HG02588 (cell line): Measurements from ENCODE around the gene MEGF11.
A peak's percentile ranks its signal among the peaks of the same experiment; 100 is the strongest.

Source experiments
- ATAC-seq: cut with Tn5 transposase; IDR thresholded peaks from one replicate; pipeline ENCODE4 v1.9.1; 2021; ENCODE audit warnings: mild to moderate bottlenecking, moderate library complexity; ENCODE audit not compliant: unreplicated experiment

Gene MEGF11

DNA sequence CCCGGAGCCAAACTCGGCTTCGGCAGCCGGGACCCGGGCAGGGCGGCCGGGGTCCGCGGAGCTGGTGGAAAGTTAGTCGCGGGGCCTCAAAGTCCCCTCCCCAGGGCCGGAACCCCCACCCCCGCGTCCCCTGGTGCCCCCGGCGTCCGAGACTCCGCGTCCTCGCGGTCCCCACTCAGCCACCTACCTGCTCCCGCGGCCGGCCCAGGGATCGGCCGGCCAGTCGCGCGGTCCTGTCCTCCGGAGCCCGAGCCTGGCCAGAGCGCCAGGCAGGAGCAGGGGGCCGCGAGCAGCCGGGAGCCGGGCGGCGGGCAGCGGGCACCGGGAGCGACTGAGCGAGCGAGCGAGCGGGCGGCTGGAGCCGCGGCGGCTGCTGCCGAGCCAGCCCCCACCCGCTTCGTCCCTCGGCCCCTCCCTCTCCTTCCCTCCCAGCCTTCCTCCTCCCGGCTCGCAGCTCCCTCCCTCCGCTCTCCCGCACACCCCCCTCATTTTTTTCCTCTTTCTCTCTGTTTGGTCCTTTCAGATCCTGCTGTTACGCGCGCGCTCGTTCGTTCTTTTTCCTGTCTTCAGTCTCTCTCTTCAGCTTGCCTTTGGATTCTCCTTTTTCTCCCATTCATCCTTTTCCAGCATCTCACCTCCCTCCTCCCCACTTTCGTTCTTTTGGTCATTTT lies at the start of gene MEGF11:
Gene MEGF11 (minus strand): TSS at position 333 of the 671 bp plus-strand sequence. CDS start 125,347 bp downstream, outside the sequence.
- no peak for ATAC-seq

DNA sequence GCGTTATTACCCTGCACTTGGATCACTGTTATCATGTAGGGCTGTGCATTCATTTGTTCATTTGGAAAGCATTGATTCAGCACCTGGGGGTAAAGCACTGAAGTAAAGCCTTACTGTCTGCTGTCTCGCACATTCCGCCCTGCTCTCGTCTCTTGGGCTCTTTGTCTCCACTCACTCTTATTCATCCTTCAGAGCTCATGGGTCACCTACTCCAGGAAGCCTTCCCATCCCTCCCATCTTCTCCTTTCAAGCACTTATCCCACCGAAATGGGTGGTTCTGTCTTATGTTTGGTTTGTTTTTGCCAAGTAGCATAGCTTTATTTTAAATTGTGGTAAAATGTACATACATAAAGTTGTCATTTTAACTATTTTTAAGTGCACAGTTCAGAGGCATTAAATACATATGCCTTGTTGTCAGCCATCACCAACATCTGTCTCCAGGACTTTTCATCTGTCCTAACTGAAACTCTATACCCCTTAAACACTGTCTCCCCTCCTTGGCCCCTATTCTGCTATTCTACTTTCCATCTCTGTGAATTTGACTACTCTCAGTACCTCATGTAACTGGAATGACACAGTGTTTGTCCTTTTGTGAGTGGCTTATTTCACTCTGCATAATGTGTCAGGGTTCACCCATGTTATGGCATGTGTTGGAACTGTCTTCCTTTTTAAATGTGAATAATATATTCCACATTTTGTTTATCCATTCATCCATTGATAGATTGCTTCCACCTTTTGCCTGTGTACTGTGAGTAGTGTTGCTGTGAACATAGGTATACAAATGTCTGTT lies 49.1 kb upstream of the MEGF11 start:
- ATAC-seq = no peak

DNA sequence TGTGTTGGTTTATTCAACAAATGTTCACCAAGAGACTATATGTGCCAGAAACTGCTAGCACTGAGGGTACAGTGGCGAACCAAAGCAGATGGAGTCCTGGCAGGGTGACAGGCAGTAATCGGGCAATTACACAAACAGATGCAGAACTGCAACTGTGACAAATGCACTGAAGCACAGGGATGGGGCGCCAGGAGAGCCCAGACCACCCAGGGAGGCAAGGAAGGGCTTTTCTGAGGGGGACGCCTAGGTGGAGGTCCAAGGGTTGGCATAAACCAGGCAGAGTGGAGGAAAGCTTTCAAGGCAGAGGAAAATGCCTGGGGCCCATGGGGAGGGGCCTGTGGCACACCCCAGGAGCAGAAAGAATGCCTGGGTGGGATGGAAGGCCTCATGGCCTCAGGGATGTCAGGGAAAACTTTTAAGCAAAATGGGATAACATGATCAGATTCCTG lies 45.3 kb upstream of the MEGF11 start:
- ATAC-seq = no peak

DNA sequence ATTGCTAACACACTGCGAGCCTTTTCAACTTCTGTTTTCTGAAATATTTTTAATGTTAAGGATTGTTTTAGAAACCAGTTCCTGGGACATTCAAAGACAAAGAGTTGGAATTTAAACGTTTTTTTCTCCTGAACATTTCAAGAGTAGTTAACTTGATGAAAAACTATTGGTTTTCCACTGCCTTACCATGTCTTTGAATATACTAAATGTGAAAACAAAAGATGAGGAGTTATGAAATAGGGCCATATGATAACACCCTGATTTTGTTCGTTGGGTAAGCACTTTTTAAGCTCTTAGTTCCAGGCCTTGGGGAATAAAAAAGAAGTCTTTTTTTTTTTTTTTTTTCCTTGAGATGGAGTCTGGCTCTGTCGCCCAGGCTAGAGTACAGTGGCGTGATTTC lies 42.6 kb upstream of the MEGF11 start:
- ATAC-seq = no peak

DNA sequence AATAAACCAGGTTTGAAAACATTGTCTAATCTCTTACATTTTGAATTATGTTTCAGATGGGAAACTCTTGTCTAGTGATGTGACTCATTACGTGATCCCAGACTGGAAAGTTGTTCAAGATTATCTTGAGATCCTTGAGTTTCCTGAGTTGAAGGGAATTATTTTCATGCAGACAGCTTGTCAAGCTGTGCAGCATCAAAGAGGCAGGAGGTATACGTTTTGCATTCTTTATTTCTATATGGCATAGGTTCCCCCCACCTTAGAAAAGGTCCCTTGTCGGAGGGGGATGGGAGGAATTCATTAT lies 41.3 kb upstream of the MEGF11 start:
- ATAC-seq = no peak

DNA sequence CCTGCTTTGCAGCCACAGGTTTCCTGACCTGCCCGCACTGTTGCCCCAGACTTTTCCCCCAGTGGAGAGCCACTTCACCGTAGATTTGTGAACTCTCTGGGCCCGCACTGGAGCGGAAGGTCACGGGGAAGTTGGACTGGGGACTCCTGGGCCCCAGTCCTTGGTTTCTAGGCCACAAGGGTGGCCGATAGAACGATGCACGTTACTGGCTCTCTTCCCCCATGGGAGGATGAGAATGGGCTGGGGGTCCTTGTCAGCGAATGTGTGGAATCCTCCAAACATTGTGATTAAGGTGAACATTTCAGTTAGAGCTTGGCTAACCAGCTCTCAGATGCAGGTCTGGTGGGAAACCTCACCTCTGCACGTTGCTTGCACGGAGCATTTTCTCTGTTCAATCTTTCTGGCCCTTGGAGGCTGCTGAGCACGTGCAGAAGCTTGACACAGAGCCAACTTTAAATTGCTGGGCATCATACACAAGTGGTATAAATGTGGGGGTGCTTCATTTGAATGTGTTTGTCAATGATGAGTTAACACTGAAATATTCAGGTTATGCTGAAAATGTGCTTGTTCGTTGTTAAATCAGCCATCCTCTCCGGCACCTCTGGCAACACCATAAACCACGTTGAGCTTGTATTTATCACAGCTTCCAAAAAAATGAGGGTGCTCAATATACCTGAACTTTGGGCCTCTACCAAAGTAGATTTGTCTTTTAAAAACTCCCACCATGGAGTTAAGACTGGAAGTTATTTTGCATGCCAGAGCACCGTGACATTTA lies 40.8 kb upstream of the MEGF11 start:
- peak; percentile 5 for ATAC-seq

DNA sequence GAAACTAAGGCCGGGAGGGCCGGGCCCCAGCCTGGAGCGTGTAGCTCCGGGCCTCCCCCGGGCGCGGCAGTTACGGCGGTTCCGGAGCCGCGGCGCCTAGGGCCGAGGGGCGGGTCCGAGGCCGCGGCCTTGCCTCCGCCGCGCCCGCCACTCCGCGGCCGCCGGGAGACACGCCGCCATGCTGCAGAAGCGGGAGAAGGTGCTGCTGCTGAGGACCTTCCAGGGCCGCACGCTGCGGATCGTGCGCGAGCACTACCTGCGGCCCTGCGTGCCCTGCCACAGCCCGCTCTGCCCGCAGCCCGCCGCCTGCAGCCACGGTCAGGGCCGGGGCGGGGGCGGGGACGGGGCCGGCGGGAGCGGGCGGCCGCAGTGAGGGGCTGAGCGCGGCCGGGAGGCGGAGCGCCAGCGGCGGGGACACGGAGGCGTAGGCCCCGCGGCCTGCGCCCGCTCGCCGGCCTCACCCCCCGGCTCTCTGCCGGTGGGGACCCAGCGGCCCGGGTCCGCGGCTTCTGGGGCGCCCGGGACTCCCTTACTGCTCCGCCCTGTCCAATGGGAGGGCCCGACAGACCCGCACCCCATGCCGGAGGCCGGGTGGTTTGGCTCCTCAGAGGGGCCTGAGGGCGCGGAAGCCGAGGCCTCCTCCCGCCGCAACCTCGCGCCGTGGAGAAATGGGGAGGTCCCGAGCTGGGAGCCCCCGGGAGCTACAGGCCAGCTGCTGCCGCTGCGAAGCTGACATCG lies 40.0 kb upstream of the MEGF11 start, which contains the start of gene DIS3L:
Gene DIS3L (plus strand): TSS at position 150 of the 738 bp plus-strand sequence. CDS start 29 bp downstream, at position 179.
- ATAC-seq = peak; percentile 65

DNA sequence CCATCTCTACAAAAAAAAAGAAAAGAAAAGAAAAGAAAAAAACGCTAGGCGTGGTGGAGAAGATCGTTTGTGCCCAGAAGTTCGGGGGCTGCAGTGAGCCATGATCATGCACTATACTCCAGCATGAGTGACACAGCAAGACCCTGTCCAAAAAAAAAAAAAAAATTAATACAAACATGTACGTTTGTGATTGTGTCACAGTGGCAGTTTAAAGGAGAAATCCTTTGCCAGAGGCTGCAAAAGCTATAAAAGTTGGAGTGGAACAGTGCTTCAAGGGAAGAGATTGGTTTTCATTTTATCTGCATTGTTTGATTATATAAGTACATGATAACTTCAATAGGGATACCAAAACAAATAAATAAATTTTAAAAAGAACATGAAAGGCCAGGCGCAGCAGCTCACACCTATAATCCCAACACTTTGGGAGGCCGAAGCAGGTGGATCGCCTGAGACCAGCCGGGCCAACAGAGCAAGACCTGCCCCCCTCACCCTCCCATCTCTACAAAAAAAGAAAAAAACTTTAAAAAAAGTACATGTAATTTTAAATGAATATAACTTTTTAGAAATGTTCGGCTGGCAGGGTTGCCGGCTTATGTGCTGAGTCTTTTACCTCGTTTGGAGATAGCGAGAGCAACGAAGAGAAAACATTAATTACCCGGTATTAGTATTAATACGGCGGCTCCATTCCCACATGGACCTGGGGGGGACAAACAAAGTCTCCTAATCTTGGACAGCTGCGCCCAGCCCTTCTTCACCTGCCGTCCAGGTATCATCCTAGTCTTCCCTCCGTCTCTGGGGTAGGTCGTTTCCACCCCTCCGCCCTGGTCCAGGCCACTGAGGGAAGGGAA lies 39.2 kb upstream of the MEGF11 start:
- no peak for ATAC-seq

DNA sequence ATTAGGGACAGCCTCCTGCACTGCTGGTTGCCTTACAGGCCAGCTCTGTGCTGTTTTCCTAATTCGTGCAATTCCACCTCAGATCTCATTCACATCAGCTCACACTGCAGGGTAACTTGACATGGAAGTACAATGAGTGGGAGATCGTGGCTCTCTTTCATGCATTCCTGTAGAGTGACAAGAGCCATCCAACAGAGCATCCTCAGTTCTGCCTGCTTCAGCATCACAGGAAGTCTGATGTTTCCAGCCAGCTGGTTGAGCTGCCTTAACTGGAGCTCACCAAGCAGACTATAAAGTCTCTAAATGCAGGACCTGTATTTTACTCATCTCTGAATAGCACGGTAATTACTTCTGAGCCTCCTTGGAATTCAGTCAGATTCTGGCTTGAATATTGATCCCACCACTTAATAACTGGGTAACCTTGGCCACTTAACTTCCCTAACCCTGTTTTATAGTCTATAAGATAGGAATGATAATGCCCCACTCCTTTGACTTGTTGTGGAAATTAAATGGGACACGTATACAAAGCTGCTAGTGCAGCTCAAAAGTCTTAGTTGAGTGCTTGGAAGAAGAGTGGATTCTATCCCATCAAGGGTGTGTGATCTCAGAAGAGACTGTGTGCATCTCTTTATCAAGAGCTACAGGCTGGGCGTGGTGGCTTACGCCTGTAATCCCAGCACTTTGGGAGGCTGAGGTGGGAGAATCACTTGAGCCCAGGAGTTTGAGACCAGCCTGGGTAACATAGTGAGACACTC lies 38.4 kb upstream of the MEGF11 start:
- ATAC-seq = no peak

DNA sequence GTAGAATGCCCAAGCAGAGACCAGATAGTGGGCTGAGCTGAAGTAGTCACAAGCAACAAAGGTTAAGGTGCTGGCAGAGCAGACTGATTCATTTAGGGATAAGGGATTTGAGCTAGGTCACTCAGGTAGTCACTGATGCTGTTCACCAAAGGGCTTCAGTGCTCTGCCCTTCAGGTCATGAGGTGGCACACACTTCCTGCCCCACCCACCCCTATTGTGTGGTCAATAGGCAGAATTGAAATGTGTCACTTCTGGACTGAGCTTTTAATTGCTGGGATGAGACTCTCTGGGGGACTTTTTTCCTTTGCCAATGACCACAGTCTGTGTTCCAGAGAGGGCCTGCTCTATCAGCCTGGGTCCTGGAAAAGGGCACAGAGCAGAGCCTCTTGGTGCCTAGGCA lies 37.0 kb upstream of the MEGF11 start:
- ATAC-seq = no peak

DNA sequence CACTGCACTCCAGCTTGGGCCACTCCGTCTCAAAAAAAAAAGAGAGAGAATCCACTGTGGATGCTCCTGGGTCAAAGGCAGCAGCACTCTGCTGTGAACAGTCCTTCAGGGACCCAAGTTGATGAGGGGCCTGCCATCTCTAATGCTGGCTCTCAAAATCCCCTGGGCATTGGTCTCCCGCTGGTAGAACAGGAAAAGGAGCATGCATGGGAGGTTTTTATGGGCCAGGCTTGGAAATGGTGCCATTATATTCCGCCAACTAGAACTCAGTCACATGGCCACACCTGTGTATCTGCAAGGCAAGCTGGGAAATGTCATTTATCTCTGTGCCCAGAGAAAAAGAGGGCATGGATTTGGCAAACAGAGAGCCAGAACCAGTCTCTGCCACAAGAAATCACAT lies 36.5 kb upstream of the MEGF11 start:
- no peak for ATAC-seq

DNA sequence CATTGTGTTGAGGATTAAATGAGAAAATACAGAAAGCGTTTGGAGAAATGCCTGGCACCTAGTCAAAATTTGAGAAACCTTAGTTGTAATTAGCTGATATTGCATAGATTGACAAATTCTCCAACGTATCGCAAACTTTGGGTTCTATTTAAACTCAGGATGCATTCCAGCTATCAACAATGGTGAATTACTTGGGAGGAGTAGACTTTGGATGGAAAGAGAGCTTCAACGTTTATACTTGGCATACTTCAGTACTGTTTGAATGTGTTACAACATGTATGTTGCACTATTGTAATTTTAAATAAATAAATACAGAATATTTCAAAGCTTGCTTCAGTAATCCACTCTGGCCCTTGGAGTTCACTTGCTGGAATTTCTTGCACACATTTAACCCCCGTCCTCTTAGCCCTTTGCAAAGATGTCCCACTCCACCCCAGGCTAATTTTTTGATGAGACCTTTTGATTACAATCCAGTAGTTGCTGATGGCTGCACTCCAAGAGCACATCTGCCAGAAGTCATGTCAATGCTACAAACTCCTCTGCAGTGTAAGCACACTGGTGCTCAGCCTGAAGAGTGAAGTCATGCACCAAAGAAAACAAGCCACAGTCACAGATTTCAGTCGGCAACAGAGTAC lies 35.1 kb upstream of the MEGF11 start:
- no peak for ATAC-seq

DNA sequence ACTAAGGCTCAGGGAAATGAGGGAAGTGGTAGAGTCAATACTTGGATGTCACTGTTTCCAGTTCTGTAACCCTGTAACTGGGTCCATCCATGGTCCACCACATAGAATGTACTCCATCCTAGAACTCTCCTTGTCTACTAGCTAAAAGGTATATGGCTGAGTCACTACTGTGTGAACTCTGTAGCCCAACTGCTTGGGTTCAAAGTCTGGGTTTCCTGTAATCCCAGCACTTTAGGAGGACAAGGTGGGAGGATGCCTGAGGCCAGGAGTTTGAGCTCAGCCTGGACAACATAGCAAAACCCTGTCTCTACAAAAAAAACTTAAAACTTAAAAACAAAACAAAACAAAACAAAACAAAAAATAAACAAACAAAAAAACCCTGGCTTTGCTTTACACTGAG lies 34.5 kb upstream of the MEGF11 start:
- ATAC-seq = no peak

DNA sequence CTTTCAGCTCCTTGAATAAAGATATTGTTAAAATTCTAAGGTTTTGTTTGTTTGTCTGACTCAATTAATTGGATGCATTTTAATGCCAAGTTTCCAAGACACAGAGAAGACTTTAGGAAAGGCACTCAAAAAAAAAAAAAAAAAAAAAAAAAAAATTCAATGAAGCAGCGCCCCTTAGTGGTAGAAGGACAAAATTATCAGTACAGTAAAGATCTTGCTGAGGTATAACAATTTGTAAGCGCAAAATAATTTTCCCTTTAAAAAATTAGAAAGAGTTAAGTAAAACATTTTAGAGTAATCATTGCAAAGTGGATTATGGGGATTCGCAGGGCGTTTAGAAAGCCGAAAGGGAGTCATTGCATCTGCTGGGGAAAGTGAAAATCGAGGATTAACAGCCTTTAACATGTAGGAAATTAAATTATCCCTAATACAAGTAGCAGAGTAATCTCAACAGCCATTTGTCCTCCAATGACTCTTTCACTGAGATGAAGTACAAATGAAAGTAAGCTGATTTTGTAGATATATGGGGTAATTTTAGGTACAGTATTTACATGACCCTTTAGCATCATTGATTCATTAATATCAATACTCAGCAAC lies 34.0 kb upstream of the MEGF11 start:
- no peak for ATAC-seq

DNA sequence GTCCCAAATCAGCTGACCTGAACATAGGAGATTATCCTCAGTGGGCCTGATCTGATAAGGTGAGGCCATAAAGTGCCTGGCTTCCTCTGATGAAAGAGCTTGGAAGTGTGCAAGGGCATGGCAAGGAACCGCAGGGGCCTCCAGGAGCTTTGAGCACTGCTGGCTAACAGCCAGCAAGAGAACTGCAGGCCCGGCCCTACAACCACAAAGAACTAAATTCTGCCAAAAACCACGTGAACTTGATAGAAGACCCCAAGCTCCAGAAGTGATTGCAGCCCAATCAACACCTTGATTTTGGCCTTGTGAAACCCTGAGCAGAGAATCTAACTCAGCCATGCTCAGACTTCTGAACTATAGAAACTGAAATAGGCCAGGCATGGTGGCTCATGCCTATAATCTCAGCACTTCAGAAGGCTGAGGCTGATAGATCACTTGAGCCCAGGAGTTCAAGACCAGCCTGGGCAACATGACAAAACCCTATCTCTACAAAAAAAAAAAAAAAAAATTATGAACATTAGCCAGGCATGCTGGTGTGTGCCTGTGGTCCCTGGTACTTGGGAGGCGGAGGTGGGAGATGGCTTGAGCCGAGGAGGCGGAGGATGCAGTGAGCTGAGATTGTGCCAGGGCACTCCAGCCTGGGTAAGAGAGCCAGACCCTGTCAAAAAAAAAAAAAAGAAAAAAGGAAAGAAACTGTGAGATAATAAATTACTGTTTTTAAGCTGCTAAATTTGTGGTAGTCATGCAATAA lies 32.2 kb upstream of the MEGF11 start:
- ATAC-seq = no peak

DNA sequence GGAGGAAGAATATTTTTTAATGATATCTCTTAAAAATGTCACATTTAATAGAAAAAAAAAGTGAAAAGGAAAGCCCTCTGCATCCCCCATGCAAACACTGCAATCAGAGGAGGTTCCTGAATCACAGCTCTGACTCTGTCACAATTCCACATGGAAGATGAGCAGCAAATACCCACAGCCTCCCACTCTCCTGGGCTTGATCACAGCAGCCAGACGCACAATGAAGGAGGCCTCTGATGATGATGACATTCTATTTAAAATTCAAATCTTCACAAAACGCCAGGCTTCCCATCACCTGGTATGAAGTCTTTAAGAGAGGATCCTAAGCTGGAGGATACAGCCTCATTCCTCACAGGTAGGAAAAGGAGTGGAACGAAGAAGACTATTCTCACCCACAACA lies 30.7 kb upstream of the MEGF11 start:
- ATAC-seq = no peak

DNA sequence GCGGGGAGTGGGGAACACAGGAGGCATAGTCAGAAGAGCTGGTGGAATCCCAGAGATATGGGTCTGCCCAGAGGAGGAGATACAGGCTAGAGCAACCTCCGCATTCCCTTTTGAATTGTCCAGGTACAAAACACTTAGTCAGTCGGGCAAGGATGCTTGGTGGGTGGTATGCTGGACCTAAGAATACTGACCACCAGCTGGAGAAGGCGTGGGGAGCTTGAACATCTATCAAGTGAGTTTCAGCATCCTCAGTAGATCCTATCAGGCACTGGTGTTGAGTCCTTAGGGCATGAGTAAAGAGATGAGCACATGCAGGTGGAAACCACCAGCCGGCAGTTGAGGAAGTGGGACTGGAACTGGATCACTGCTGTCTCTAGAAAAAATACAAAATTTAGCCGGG lies 25.1 kb upstream of the MEGF11 start:
- ATAC-seq = no peak

DNA sequence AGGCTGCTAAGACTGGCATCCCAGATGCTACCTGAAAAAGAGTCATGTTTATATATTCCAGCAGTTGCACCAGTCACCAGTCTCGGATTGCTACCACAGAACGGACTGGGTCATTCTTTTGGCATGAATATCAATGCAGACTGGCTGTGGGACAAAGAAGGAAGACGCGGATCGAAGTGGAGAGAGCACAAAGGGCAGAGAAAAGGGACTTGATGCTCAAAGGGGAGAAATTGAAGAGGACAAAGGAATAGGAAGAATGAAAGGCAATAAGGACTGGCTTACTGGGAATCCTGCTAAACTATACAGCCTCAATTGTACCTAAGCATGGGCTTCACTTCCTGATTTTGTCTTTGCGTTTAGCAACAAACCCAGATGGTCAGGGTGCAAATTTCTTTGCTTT lies 24.5 kb upstream of the MEGF11 start:
- ATAC-seq = no peak
